HG02588 (cell line): Measurements from ENCODE around the gene PLEKHH2.
"Not testable (repeated sequence)": the region's sequence is repeated elsewhere in the genome, so short reads cannot be mapped to it uniquely, and the experiment has no call there.

Source experiments
- ATAC-seq: cut with Tn5 transposase; IDR thresholded peaks from one replicate; pipeline ENCODE4 v1.9.1; 2021; ENCODE audit warnings: mild to moderate bottlenecking, moderate library complexity; ENCODE audit not compliant: unreplicated experiment

The PLEKHH2 gene

DNA sequence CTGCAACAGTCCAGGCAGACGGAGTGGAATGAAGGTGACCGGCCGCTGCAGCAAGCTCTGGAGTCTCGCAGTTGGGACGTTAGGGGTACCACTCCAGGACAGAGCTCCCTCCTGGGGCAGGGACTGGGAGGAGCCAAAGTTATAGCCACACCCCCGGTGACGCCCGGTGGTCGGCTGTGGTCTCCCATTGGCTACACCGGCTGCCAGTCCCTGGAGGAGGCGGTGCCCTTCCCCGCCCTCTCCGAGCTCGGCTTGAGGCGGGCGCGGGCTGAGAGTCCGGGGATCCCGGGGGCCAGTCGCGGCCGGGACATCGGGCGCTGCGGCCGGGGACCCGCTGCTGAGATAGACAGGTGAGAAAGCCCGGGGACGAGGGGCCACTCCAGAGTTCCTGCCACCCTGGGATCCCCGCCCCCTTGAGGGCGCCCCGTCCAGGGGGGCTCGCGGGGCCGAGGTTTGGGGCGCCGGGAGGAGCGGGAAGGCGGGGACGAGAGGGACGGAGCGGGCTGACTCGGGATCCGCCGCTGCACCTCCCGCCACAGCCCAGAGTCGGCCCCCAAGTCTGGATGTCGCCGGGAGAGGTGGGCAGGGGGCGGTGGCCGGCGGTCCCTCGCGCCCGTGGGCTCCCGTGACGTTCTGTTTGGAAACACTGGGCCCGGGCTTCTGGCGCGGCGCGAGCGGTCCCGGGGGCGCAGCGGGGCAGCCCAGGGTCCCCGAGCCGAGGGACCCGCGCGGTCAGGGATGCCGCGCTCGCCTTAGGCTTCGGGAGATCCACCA, at the start of gene PLEKHH2:
Gene PLEKHH2, plus strand, starts transcription at position 231 of the 774 bp plus-strand sequence. CDS start 7,414 bp downstream, outside the sequence.
- ATAC-seq = peak; percentile 100

DNA sequence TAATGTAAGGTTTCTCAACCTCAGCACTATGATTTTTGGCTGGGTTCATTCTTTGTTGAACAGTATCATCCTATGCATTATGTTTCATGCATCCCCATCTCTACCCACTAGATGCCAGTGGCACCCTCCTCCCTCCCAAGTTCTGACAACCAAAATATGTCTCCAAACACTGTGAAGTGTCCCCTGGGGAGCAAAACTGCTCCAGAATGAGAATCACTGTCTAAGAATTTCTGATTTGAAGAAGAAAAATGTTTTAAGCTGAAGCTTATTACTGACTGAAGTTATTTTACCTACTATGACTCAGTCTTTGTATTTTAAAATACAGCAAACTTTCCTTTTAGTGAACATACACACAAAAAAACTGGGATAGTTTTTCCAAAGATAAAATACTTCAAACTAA, 44.6 kb upstream of the PLEKHH2 start:
- ATAC-seq = no peak

DNA sequence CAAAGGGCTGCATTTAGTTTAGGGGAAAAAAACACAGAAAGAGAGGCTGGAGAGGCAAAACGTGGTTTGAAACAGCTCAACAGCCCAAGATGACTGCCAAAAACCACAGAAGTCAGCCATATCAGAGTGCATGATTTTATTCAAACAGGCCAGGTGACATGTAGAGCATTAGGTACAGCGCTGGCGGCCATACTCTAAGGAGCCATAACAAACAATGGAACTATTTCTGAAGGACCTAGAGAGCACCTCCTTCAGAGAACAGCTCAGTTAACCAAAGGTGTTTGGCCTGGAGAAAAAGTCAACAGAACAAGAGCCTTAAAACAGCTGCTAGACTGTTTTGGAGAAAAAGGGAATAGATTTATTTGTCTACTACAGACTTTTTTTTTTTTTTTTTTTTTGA, 43.8 kb upstream of the PLEKHH2 start:
- ATAC-seq = no peak

DNA sequence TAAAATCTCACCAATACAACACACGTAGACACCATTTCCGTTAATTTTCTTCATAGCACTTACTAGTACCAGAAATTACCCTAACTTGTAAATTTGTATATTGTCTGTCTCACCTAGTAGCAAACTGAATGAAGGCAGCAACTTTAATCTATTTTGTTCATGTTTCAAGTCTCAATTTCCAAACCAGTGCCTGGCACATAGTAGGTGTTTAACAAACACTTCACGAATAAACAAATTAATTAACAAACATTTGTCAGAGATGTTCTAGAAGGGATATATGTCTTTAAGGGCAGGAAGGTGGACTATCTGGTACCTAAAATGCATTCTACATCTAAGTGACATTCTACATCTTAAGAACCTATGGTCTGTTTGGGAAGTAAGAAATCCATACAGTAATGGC, 42.2 kb upstream of the PLEKHH2 start:
- ATAC-seq = no peak

DNA sequence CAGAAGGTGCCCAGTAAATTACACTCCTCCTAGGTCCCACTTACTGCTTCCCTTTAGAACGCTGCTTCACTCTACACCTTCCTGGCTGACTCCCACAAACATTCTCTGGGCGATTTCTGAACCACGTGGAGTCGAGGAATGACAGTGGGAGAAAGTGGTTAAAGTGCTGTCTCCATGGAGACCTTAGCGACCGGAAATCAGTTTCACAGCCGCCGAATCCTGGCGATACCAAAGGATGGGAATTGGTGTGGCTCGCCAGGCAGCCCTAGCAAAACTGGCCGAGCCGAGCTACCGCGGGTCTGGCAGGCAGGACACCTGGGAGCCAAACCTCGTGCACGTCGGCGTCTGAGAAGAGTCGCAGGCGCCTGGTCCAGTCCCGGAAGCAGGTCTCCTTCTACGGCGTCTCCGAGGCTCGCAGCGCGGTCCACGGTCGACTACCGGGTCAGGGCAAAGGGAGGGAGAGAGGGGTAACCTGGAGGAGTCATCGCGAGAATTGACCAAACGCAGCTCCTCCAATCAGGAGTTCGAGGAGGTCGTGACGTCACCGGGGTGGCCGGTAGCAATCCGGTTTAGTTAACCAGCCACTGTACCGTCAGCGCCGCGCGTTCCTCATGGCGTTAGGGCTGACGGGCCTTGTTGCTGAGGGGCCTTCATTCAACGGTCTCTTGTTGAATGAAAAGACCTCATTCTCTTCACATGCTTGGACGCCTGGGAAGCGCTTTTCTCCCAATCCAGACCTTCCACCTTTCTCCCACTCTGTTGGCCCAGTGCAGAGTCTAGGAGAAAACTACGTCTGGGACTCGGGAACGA, 41.3 kb upstream of the PLEKHH2 start, which contains the start of gene THADA:
Gene THADA, minus strand, starts transcription at position 436 of the 810 bp plus-strand sequence. CDS start 3,646 bp downstream, outside the sequence.
- ATAC-seq = peak; percentile 98

DNA sequence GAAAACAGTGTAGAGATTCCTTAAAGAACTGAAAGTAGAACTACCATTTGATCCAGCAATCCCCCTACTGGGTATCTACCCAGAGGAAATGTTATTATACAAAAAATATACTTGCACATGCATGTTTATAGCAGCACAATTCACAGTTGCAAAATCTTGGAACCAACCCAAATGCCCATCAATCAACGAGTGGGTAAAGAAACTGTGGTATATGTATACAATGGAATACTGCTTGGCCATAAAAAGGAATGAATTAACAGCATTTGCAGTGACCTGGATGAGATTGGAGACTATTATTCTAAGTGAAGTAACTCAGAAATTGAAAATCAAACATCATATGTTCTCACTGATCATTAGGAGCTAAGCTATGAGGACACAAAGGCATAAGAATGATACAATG, 36.5 kb upstream of the PLEKHH2 start:
- ATAC-seq = not testable (repeated sequence)

DNA sequence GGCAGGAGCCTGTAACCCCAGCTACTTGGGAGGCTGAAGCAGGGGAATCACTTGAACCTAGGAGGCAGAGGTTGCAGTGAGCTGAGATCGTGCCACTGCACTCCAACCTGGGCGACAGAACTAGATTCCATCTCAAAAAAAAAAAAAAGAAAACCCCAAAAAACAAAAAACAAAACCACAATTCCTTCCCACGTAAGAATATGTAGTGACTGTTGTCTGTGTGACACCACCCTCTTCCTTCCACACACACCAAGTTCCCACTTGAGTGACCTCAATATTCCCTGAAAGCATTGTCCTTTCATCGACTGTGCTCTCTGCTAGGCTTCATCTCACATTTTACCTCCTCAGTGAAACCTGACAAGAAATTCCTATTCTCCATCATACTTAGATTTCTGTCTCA, 32.4 kb upstream of the PLEKHH2 start:
- ATAC-seq = no peak

DNA sequence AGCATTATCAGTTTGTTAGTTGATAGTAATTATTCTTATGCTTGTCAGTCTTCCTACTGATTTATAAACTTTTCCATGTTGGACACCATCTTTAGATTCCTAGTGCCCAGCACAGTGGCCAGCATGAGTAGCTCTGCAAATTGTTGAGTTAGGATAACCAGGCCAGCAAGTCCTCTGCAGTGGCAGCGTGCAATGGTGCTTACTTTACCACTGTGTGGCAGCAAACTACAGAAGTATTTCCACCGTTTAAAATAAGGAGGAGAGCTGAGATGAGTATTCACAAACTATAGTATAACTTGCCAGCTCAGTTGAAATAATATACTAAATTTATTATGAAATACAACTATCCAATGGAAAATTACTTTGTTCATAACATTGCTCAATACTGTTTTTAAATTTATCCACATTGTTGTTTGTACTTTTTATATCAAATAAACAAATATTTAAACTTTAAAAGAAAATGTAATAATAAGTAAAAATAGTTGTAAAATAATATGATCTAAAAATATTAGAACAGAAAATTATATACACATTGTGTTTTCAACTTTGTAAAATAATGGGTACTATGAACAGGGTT, 31.9 kb upstream of the PLEKHH2 start:
- no peak for ATAC-seq

DNA sequence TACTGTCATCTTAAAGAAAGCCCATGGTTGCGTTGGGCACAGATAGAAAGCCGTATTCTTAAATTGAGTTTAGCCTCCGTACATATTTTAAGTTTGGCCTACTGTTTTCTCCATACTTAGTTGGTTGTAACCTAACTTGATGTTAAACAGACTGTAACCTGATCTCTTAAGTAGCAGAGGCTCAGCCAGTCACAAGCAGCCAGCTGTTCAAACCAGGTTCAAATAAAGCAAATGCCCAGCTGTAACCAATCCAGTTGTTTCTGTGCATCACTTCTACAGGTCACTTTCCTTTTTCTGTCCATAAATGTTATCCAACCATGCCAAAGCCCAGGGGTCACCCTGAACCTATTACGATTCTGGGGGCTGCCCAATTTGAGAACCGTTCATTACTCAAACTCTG, 31.2 kb upstream of the PLEKHH2 start:
- no peak for ATAC-seq

DNA sequence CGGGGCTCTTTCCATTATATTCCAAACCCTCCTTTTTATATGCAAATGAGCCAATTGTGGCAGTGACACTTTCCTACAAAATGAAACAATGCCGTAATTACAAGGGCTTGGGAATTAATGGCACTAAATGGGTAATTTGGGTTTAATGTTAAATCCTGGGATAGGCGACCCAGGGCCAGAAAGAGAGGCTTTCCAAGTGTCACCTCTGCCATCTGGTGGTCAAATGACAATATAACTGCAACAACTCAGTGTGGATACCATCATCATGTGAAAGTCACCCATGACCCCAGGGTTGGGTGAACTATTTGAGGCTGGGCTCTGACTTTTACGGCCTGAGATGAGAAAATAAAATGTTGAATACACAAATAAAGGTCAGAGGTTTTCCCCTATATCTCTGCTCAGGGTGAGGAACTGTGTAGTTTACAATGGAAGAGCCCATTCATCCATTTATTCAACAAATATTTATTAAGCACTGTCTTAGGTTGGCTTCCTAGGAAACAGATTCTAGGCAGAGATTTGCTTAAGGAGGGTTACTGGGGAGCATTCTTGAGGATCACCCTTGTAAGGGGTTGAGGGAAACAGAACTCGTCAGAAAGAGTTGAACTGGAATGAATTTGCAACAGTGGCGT, 27.7 kb upstream of the PLEKHH2 start:
- ATAC-seq = no peak

DNA sequence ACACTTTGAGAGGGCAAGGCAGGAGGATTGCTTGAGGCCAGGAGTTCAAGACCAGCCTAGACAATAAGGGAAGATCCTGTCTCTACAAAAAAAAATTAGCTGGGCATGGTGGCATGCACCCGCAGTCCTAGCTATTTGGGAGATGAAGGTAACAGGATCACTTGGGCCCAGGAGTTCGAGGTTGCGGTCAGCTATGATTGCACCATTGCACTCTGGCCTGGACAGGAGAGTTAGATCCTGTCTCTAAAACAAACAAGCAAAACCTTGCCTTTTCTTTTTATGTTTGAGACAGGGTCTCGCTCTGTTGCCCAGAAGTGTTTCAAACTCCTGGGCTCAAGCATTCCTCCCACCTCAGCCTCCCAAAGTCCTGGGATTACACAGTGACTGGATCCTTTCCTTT, 26.7 kb upstream of the PLEKHH2 start:
- no peak for ATAC-seq

DNA sequence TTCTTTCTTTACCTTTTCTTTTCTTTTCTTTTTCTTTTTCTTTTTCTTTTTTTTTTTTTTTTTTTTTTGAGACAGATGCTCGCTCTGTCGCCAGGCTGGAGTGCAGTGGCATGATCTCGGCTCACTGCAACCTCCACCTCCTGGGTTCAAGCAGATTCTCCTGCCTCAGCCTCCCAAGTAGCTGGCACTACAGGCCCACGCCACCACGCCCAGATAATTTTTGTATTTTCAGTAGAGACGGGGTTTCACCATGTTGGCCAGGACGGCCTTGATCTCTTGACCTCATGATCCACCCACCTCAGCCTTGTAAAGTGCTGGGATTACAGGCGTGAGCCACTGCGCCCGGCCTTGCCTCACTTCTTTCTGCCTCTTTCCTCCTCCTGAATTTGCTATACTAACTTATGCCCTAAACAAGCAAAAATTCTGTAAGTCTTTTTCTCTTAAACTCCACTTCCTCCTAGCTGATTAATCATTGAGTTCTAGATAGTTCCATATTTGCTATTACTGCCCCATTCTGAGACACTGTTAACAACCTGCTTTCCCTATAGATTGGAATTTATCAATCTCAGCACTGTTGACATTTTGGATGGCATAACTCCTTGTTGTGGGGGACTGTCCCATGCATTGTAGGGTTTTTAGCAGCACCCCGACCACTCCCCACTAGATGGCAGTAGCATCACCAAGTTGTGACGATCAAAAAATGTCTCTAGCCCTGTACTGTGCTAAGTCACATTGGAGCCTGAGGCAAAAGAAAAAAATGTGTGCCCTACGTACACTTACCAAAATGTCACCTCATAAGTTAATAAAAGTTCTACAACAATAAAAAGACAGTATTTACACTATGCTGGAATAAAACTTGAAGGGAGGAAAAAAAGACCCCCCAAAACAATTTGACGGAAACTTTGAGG, 24.8 kb upstream of the PLEKHH2 start:
- ATAC-seq = peak; percentile 59

DNA sequence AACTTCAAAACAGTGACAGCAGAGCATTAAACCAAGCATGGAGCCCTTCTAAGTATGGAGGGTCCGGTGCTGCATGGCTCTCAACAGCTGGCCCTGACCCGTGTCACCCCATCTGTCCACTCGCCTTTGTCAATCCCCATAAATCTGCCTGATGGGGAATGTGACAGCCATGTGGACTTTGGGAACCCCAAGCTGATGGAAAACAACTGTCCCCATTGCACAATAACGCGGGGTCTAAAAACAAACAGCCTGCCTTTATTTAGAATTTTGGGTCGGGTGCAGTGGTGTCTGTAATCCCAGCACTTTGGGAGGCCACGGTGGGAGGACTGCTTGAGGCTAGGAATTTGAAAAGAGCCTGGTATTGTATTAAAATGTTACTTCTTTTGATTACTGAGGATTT, 24.1 kb upstream of the PLEKHH2 start:
- no peak for ATAC-seq

DNA sequence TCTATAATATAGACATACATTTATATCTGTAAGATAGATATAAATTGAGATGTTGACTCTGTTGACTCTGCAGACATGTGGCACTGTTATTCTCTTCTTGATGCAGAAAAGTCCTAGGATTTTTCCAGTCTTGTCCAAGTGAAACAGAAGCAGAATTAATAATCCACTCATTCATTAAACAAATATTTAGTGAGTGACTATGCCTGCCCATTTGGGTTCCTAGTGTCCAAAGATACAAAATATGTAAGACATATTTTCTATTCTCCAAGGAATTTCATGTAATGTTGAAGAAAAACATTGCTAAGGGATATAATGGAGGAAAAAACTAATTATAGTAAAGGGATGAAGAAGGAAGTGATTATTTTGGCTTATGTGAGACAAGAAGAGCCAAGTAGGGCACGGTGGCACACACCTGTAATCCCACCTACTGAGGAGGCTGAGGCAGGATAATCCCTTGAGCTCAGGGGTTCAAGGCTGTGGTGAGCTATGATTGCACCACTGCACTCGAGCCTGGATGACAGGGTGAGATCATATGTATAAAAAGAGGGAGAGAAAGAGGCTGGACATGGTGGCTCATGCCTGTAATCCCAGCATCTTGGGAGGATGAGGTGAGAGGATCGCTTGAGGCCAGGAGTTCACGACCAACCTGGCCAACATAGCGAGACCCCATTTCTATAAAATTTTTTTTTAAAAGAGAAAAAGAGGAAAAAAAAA, 19.9 kb upstream of the PLEKHH2 start:
- ATAC-seq = no peak

DNA sequence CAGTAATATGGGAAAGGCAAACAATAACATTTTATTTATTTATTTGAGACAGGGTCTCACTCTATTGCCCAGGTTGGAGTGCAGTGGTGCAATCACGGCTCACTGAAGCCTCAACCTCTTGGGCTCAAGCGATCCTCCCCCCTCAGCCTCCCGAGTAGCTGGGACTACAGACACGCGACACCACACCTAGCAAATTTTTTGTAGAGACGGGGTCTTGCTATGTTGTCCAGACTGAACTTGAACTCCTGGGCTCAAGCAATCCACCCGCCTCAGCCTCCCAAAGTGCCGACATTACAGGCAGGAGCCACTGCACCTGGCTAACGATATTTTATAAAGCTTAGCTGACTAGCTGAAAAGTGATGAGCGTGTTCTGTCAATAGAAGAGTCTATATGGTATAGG, 17.5 kb upstream of the PLEKHH2 start:
- ATAC-seq = no peak

DNA sequence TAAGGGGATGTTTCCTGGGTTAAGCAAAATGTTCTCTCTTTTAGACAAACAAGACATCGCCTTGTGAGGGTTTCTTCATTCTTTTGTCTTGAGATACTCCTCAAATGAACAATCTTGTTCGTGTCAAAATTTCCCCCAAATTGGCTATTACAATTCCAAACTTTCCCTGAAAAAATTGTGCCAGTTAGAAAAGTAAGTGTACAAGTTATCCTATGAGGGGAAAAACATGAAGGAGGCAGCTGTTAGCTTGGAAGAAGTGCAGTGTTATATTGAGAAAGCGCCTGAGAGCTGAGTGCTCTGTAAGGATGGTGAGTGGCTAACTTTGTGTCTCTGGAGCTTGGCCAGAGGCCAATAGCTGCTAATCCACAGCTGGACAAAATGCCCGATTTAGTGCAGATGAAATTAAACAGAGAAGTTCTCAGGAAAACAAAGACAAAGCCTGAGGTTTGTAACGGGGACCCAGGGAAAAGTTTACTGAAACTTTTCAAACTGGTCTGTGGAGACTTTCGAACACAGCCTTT, 14.1 kb upstream of the PLEKHH2 start:
- no peak for ATAC-seq

DNA sequence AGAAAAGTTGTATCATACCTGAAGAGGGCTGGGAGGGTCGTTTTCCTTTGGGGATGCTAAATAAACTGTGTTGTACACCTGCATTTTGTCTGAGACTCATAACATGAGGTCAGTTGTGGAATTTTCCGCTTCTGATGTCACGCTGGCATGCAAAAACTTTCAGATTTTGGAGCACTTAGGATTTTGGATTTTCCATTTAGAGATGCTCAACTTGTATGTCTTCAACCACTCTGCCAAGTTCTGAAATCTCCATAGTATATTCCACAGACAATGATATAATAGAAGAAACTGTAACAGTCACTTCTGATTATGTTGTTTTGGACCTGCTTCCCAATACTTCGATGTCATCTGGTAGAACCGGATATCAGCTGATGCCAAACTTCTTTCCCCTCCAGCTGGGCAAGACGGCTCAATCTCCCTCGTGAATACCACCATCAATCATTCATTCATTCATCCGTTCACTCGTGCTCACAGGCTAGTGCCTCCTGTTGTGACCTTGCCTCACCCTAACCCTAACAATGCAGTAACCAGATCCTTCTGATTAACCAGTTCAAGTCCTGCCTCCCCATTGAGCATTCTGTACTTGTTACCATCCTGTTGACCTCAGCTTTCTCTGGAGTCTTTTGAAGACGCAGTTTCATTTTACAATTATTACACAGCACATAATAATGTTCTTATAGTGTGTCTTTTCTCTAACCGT, 5.3 kb upstream of the PLEKHH2 start:
- no peak for ATAC-seq

DNA sequence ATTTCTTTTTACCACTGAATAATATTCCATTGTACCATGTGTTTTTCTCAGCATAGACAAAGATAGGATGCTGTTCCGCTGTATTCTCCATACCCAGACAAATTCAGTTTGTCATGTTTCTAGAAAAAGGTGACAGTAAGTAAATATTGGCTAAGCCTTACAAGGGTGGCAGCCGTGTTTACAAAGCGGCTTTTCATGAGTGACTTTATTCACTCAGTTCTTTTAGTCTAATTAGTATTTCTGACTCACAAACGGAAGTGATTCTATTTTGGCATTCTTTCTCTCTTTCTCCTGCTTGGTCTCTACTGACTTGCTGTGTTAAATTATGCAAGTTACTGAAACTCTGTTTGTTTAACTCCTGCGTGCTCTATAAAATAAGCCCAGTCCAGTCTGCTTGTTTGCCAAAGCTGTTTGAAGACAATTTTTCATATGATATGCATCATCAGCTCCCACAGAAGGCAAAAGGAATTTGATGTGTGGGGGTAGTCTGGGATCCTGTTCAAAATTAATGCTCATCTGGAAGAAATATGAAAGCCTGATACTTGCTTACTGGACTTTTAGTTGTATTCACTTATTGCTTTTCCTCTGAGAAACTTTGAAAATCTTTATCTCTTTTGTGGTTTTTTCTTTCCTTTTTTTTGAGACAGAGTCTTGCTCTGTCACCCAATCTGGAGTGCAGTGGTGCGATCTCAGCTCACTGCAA, 2.3 kb upstream of the PLEKHH2 start:
- ATAC-seq = no peak
